OCI-LY3 (cell line): ENCODE measurements around the gene KBTBD8.
A peak's percentile ranks its signal among the peaks of the same experiment; 100 is the strongest.

Experiments used
- H2AFZ ChIP-seq: fragments of 200-600, 300-600 bp; shearing (Covaris generic); 2 replicates; pipeline ENCODE4 v1.6.0; 2014; ENCODE audit warnings: antibody characterized with exemption, low read depth, low read length
- H3K27ac ChIP-seq: fragments of 200-600, 300-600 bp; sonication (generic); 2 replicates; pipeline ENCODE4 v1.5.1; 2014; ENCODE audit warnings: mild to moderate bottlenecking, low read length, moderate library complexity, mixed read lengths
- H3K27me3 ChIP-seq: fragments of 200-600, 300-600 bp; sonication (generic); 2 replicates; pipeline ENCODE4 v1.6.1; 2014; ENCODE audit warnings: low read depth, low read length, mixed read lengths
- H3K36me3 ChIP-seq: fragments of 200-600, 300-600 bp; sonication (generic); replicated peaks from 2 replicates; pipeline ENCODE3; 2014; ENCODE audit warnings: low read depth, low read length, mixed read lengths
- H3K4me1 ChIP-seq: fragments of 300-600, 200-600 bp; sonication (generic); 2 replicates; pipeline ENCODE4 v1.6.1; 2014; ENCODE audit warnings: low read length, mixed read lengths
- H3K4me2 ChIP-seq: fragments of 200-600, 300-600 bp; sonication (generic); 2 replicates; pipeline ENCODE4 v1.6.1; 2014; ENCODE audit warnings: low read length, mixed read lengths
- H3K4me3 ChIP-seq: fragments of 300-600, 200-600 bp; sonication (generic); 2 replicates; pipeline ENCODE4 v1.5.1; 2014; ENCODE audit warnings: antibody characterized with exemption, mild to moderate bottlenecking, low read length, moderate library complexity
- H3K79me2 ChIP-seq: fragments of 300-600, 200-600 bp; shearing (Covaris generic); 2 replicates; pipeline ENCODE4 v1.6.1; 2014; ENCODE audit warnings: mild to moderate bottlenecking, low read length, mixed read lengths
- H3K9ac ChIP-seq: fragments of 300-600, 200-600 bp; shearing (Covaris generic); 2 replicates; pipeline ENCODE4 v1.6.0; 2014; ENCODE audit warnings: mild to moderate bottlenecking, low read length, moderate library complexity
- H3K9me3 ChIP-seq: fragments of 200-600, 300-600 bp; shearing (Covaris generic); 2 replicates; pipeline ENCODE4 v1.6.1; 2014; ENCODE audit warnings: low read length, mixed read lengths; ENCODE audit not compliant: insufficient read depth
- H4K20me1 ChIP-seq: fragments of 200-600, 300-600 bp; sonication (generic); 2 replicates; pipeline ENCODE4 v1.6.1; 2016; ENCODE audit warnings: low read length, mixed read lengths; ENCODE audit not compliant: insufficient read depth
- CTCF ChIP-seq: fragments of 200-600, 300-600 bp; sonication (generic); IDR thresholded peaks from 2 replicates; pipeline ENCODE4 v1.5.1; 2014; ENCODE audit warnings: antibody characterized with exemption, low read length, low read depth
- EZH2phosphoT487 ChIP-seq: fragments of 200-600 bp; shearing (Covaris generic); IDR thresholded peaks from 2 replicates; pipeline ENCODE4 v1.6.1; 2018; ENCODE audit warnings: antibody characterized with exemption, mixed run types, low read depth

The KBTBD8 gene

GRCh38 chr3:67044295-67044694, 46.2 kb downstream of the KBTBD8 start:
- Histone ChIP-seq H3K79me2 (no peaks in the 10 kb centered on the region), H3K9me3 (0 out of 2 replicates have a peak, but pooled peaks cover 5% of the 10 kb centered on the region), H3K27ac (no peak overlapping the region), H3K27me3 (no peaks in the 10 kb centered on the region), H4K20me1 (no peaks in the 10 kb centered on the region), H3K4me1 (peaks cover 42% of the 10 kb centered on the region), H3K36me3 (no peaks in the 10 kb centered on the region), H3K4me2 (no peak overlapping the region), H3K4me3 (no peak overlapping the region), H3K9ac (no peak overlapping the region), H2AFZ (no peak overlapping the region)
- TF ChIP-seq CTCF (no peak), EZH2phosphoT487 (no peak)

GRCh38 chr3:67044955-67045354, 46.8 kb downstream of the KBTBD8 start:
- 0 out of 2 replicates have a peak, but pooled peaks cover 5% of the 10 kb centered on the region for H3K9me3 ChIP-seq
- H3K4me3 ChIP-seq = no peak overlapping the region
- H3K27ac ChIP-seq = peak overlapping the region; percentile 94; the same call in 1 of the 2 replicates
- TF ChIP-seq CTCF (no peak), EZH2phosphoT487 (no peak)
- peaks cover 47% of the 10 kb centered on the region for H3K4me1 ChIP-seq
- 0 out of 2 replicates have a peak overlapping the region, but pooled peaks have one; percentile 41 for H2AFZ ChIP-seq
- peak overlapping the region; percentile 85 for H3K4me2 ChIP-seq
- H3K9ac ChIP-seq = peak overlapping the region; percentile 7; the same call in 1 of the 2 replicates
- no peaks in the 10 kb centered on the region for H4K20me1 ChIP-seq
- no peaks in the 10 kb centered on the region for H3K79me2 ChIP-seq
- H3K27me3 ChIP-seq = no peaks in the 10 kb centered on the region
- H3K36me3 ChIP-seq = no peaks in the 10 kb centered on the region

GRCh38 chr3:67045711-67046465, 47.8 kb downstream of the KBTBD8 start:
- H3K79me2 ChIP-seq = no peaks in the 10 kb centered on the region
- H3K27me3 ChIP-seq = no peaks in the 10 kb centered on the region
- peak overlapping the region; percentile 85 for H3K4me2 ChIP-seq
- H3K4me1 ChIP-seq = peaks cover 47% of the 10 kb centered on the region
- TF ChIP-seq EZH2phosphoT487 = no peak
- peak; percentile 20; the same call in 1 of the 2 replicates for TF ChIP-seq CTCF
- peaks cover 10% of the 10 kb centered on the region for H3K9me3 ChIP-seq
- peak overlapping the region; percentile 32 for H3K4me3 ChIP-seq
- peak overlapping the region; percentile 7; the same call in 1 of the 2 replicates for H3K9ac ChIP-seq
- H4K20me1 ChIP-seq = no peaks in the 10 kb centered on the region
- peak overlapping the region; percentile 41; the same call in 1 of the 2 replicates for H2AFZ ChIP-seq
- peak overlapping the region; percentile 94 for H3K27ac ChIP-seq
- H3K36me3 ChIP-seq = peaks cover 8% of the 10 kb centered on the region

GRCh38 chr3:67047051-67047450, 48.9 kb downstream of the KBTBD8 start:
- Histone ChIP-seq H3K4me2 (peak overlapping the region; percentile 85), H3K4me1 (peaks cover 47% of the 10 kb centered on the region), H3K9ac (peak overlapping the region; percentile 77), H3K9me3 (peaks cover 10% of the 10 kb centered on the region), H2AFZ (peak overlapping the region; percentile 45), H3K36me3 (peaks cover 8% of the 10 kb centered on the region), H3K27me3 (no peaks in the 10 kb centered on the region), H3K27ac (peak overlapping the region; percentile 94), H3K79me2 (no peaks in the 10 kb centered on the region), H4K20me1 (no peaks in the 10 kb centered on the region), H3K4me3 (peak overlapping the region; percentile 63)
- TF ChIP-seq CTCF = no peak
- no peak for TF ChIP-seq EZH2phosphoT487
